HepG2 (cell line): ENCODE results near the gene PBX2. TPM values are rescaled to one million over a fixed set of nuclear protein-coding genes. Genes with fewer than 3 reads are reported as not detected.

Source experiments
- CCDC6 ChIP-seq: sonication (generic); formaldehyde crosslinking; IDR thresholded peaks from 2 replicates; pipeline ENCODE4 v1.8.1; 2022; ENCODE audit warnings: mild to moderate bottlenecking, missing genetic modification reagents, moderate library complexity
- DR1 ChIP-seq: sonication (generic); formaldehyde crosslinking; IDR thresholded peaks from 2 replicates; pipeline ENCODE4 v1.8.0; 2021; ENCODE audit warnings: mild to moderate bottlenecking, missing genetic modification reagents, inconsistent platforms
- HIVEP1 ChIP-seq: sonication (generic); formaldehyde crosslinking; IDR thresholded peaks from 2 replicates; pipeline ENCODE4 v1.4.0; 2020; ENCODE audit warnings: mild to moderate bottlenecking, missing genetic modification reagents
- HNF4A ChIP-seq: sonication (generic); formaldehyde crosslinking; IDR thresholded peaks from 2 replicates; pipeline ENCODE4 v1.4.0; 2020; ENCODE audit warnings: missing genetic modification reagents
- MXD3 ChIP-seq: IDR thresholded peaks from 2 replicates; pipeline ENCODE4 v1.6.1; 2016; ENCODE audit warnings: mild to moderate bottlenecking, missing biosample characterization, missing genetic modification reagents
- NONO ChIP-seq, 2 experiments: fragments of 450-650 bp in 1 of 2; sonication (generic) in 1 of 2; formaldehyde crosslinking in 1 of 2; IDR thresholded peaks in 1 of 2; conservative IDR thresholded peaks in 1 of 2; 2 replicates each; pipeline versions ENCODE4 v1.6.1 to v1.8.0; 2017 to 2022; ENCODE audit warnings: mild to moderate bottlenecking in 1 of 2, missing genetic modification reagents in 1 of 2, moderate library complexity in 1 of 2
- NRL ChIP-seq: sonication (generic); formaldehyde crosslinking; IDR thresholded peaks from 2 replicates; pipeline ENCODE4 v1.5.0; 2020; ENCODE audit warnings: missing genetic modification reagents, mild to moderate bottlenecking, moderate library complexity, borderline replicate concordance
- PCBP2 ChIP-seq: fragments of 200-400 bp; formaldehyde crosslinking; optimal IDR thresholded peaks from 2 replicates; pipeline ENCODE3; 2018; ENCODE audit warnings: low read length, low read depth; ENCODE audit not compliant: poor library complexity, severe bottlenecking
- PITX1 ChIP-seq: sonication (generic); formaldehyde crosslinking; IDR thresholded peaks from 2 replicates; pipeline ENCODE4 v1.5.1; 2020; ENCODE audit warnings: mild to moderate bottlenecking, missing genetic modification reagents
- PRDM15 ChIP-seq: sonication (generic); formaldehyde crosslinking; IDR thresholded peaks from 2 replicates; pipeline ENCODE4 v1.4.0; 2020; ENCODE audit warnings: missing genetic modification reagents
- RARA ChIP-seq: IDR thresholded peaks from 2 replicates; pipeline ENCODE4 v1.6.1; 2016; ENCODE audit warnings: missing genetic modification reagents, missing compliant biosample characterization
- ZBTB40 ChIP-seq, 2 experiments: fragments of 450-650 bp in 1 of 2; sonication (generic) in 1 of 2; formaldehyde crosslinking in 1 of 2; IDR thresholded peaks; 2 replicates each; pipeline versions ENCODE4 v1.6.1 to v1.8.0; 2016 to 2022; ENCODE audit warnings: antibody characterized with exemption in 1 of 2, mild to moderate bottlenecking in 1 of 2, missing genetic modification reagents in 1 of 2
- ZNF792 ChIP-seq: IDR thresholded peaks from 2 replicates; pipeline ENCODE4 v1.6.1; 2016
- ZNF878 ChIP-seq: sonication (generic); formaldehyde crosslinking; IDR thresholded peaks from 2 replicates; pipeline ENCODE4 v1.8.1; 2023; ENCODE audit warnings: mild to moderate bottlenecking, missing genetic modification reagents, moderate library complexity
- polyA plus RNA-seq, 8 experiments: library from polyadenylated mRNA; depleted of rRNA in 3 of 8; stranded (reverse) in 7 of 8; unstranded in 1 of 8; fragments of >200 nt; fragmentation: Illumina TruSeq in 4 of 8; extraction: Trizol in 4 of 8; gene quantifications; 2 replicates each; pipeline versions ENCODE4 v1.2.1 to v1.2.3, GENCODE V29; 2011 to 2016; ENCODE audit warnings: low read depth in 4 of 8, missing spikeins in 1 of 8, mixed read lengths in 1 of 8; ENCODE audit not compliant: insufficient read depth in 1 of 8
- total RNA-seq, 5 experiments: library from RNA; depleted of rRNA; stranded (reverse); fragments of >200 nt; fragmentation: Illumina TruSeq; extraction: Trizol; gene quantifications; 2 replicates each; pipeline ENCODE4 v1.2.3, GENCODE V29; 2016; ENCODE audit warnings: low read depth in 1 of 5

PBX2 gene
- total and polyA plus RNA-seq, 2 of the 13 experiments (the other 11 are each of a cell fraction or from before 2014, with no cell fraction given): 42.3 to 77.8 TPM

- no peak for TF ChIP-seq ZBTB40 (IDR thresholded peaks at IDR 0.05)
- TF ChIP-seq ZBTB40 (CRISPR knock-in tag; IDR thresholded peaks at IDR 0.05): no peak; the same call in 1 of the 2 replicates
- TF ChIP-seq RARA (CRISPR knock-in tag): peak; percentile 39
- 0 out of 2 replicates have a peak, but pooled peaks have one; percentile 16 for TF ChIP-seq ZNF792 (CRISPR knock-in tag)
- TF ChIP-seq HNF4A (CRISPR knock-in tag): 0 out of 2 replicates have a peak, but pooled peaks have one; percentile 29
- no peak for TF ChIP-seq CCDC6 (CRISPR knock-in tag)
- TF ChIP-seq HIVEP1 (CRISPR knock-in tag): peak; percentile 80
- TF ChIP-seq ZNF878 (CRISPR knock-in tag): 0 out of 2 replicates have a peak, but pooled peaks have one; percentile 27
- TF ChIP-seq DR1 (CRISPR knock-in tag): peak; percentile 77; the same call in 1 of the 2 replicates
- TF ChIP-seq PITX1: no peak; the same call in 1 of the 2 replicates
- peak; percentile 26; the same call in 1 of the 2 replicates for TF ChIP-seq MXD3 (CRISPR knock-in tag)
- peak; percentile 14 for TF ChIP-seq NRL (CRISPR knock-in tag)
- TF ChIP-seq PRDM15 (CRISPR knock-in tag): peak; percentile 60; the same call in 1 of the 2 replicates
- TF ChIP-seq PCBP2: peak; percentile 12
- no peak for TF ChIP-seq NONO (IDR thresholded peaks at IDR 0.05)
- TF ChIP-seq NONO (CRISPR knock-in tag; conservative IDR thresholded peaks at IDR 0.05): peak; percentile 74
These were observed 36.2 kb downstream of the PBX2 start, which contains the start of gene PPT2 (continued) for GRCh38 chr6:32153564-32154513.
